HL-60 (cell line): Measurements from ENCODE around the gene SEPTIN1.

Experiments
- CTCF ChIP-seq: IDR thresholded peaks from one replicate; pipeline ENCODE4 v1.5.1; 2011; ENCODE audit warnings: low read length, control low read depth, inconsistent platforms; ENCODE audit not compliant: insufficient read depth
- GABPA ChIP-seq: IDR thresholded peaks from 2 replicates; pipeline ENCODE4 v1.6.1; 2012; ENCODE audit warnings: low read depth
- POLR2AphosphoS5 ChIP-seq: IDR thresholded peaks from 2 replicates; pipeline ENCODE4 v1.6.1; 2012; ENCODE audit warnings: low read depth

GRCh38 chr16:30429418-30429677 is 47.0 kb upstream of the SEPTIN1 start:
- TF ChIP-seq CTCF (no peak), GABPA (no peak), POLR2AphosphoS5 (no peak)
